ENCODE measurements around the gene DESI2. TPM values are rescaled to one million over a fixed set of nuclear protein-coding genes. Genes with fewer than 3 reads are reported as not detected.

The DESI2 gene
- total and polyA plus RNA-seq, 2 of the 8 experiments (the other 6 are each of a cell fraction or from before 2014, with no cell fraction given), result 54.0 to 110 TPM

DNA sequence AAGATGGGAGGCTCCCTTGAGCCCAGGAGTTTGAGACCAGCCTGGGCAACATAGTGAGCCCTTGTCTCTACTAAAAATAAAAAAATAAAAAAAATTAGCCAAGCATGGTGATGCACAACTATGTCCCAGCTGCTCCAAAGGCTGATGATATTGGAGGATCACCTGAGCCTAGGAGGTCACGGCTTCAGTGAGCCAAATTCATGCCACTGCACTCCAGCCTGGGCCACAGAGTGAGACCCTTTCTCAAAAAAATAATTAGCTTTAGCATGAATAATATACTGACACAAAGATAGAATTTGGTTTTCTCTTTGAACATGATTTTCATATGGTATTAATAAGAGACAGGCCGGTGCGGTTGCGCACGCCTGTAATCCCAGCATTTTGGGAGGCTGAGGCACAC is 88.8 kb downstream of the DESI2 start:
- no peak overlapping the region for H2BK120ac ChIP-seq (replicated peaks; ENCODE audit: low read depth, low read length)
- no peak overlapping the region for H3K23ac ChIP-seq (ENCODE audit: insufficient read length)
- H4K20me1 ChIP-seq (replicated peaks in 1 of 2; ENCODE audit: control insufficient read depth in 1 of 2, insufficient read depth in 2 of 2, low read length in 2 of 2), result no peaks in the 10 kb centered on the region
- no peaks in the 10 kb centered on the region for H3K79me1 ChIP-seq (ENCODE audit: low read depth, low read length)
- H3K56ac ChIP-seq (replicated peaks; ENCODE audit: insufficient read length, low read depth, low read length), result no peak overlapping the region
- no peak overlapping the region for H2BK15ac ChIP-seq (ENCODE audit: low read length)
- H3K4me2 ChIP-seq (ENCODE audit: insufficient read depth in 1 of 2, low read depth in 2 of 2, low read length in 2 of 2), result no peak overlapping the region
- no peak overlapping the region for H2BK20ac ChIP-seq (ENCODE audit: low read length)
- H3K4me1 ChIP-seq (replicated peaks in 1 of 4; ENCODE audit: control insufficient read depth in 3 of 4, insufficient read depth in 4 of 4, low read length in 3 of 4), result peaks cover 0 to 4% (median under 1%) of the 10 kb centered on the region in 4 experiments; a peak in 3 of 7 replicates
- H3K18ac ChIP-seq (ENCODE audit: extremely low read depth, low read length), result no peak overlapping the region
- FAIRE-seq (no peak), DNase-seq (ENCODE audit: low read depth in 1 of 2, low spot score in 2 of 2) (no peak)
- H3K27ac ChIP-seq (ENCODE audit: low read depth, low read length), result no peak overlapping the region
- H2BK12ac ChIP-seq (ENCODE audit: low read depth, low read length), result no peak overlapping the region; the same call in 1 of the 2 replicates
- H2BK5ac ChIP-seq (ENCODE audit: low read depth, low read length), result no peak overlapping the region
- no peaks in the 10 kb centered on the region for H3K36me3 ChIP-seq (ENCODE audit: control insufficient read depth in 2 of 4, insufficient read depth in 4 of 4, low read length in 3 of 4)
- H3K14ac ChIP-seq (ENCODE audit: insufficient read length), result no peak overlapping the region
- 94% methylated on average over 5 of the region's 5 CpGs; no CpG with 5 or more reads in 1 of the 2 experiments for WGBS, 2 experiments (ENCODE audit: extremely low coverage in 1 of 2, insufficient coverage in 1 of 2, insufficient read length in 1 of 2, insufficient replicate concordance in 2 of 2, low coverage in 1 of 2, low lambda C conversion rate in 2 of 2, missing lambda C conversion rate in 1 of 2)
- POLR2A ChIA-PET (ENCODE audit: partially characterized antibody), result interaction anchor here (0.8 to 3.0 kb wide), 3 partner anchors 9 to 74 kb away, joined by 3 to 12 read pairs (median 6); a partner anchor contains a TSS
- no peaks in the 10 kb centered on the region for H3K79me2 ChIP-seq (ENCODE audit: control insufficient read depth in 1 of 2, insufficient read depth in 2 of 2, low read length in 2 of 2)
- no peak overlapping the region for H3K4ac ChIP-seq (replicated peaks; ENCODE audit: insufficient read length, low read depth, low read length)
- no peak overlapping the region for H2AK5ac ChIP-seq (ENCODE audit: low read depth, low read length)
- H4K91ac ChIP-seq (replicated peaks; ENCODE audit: insufficient read length, low read length), result no peak overlapping the region
- H3K9ac ChIP-seq (replicated peaks in 1 of 4; ENCODE audit: extremely low read depth in 1 of 4, low read depth in 3 of 4, low read length in 3 of 4), result no peak overlapping the region
- H3K9me3 ChIP-seq (ENCODE audit: insufficient read depth in 2 of 2, low read depth in 1 of 2, low read length in 1 of 2), result no peaks in the 10 kb centered on the region
- no peak overlapping the region; the same call in 1 of the 2 replicates for H4K8ac ChIP-seq (ENCODE audit: extremely low read depth, insufficient read depth, low read length)
- CTCF ChIA-PET (ENCODE audit: partially characterized antibody), result interaction anchor here (0.7 to 0.9 kb wide), 2 partner anchors 13 to 1146 kb away, joined by 3 read pairs; no protein-coding TSS in a partner anchor
- no peak overlapping the region for H2AFZ ChIP-seq (ENCODE audit: low read length)
- no peaks in the 10 kb centered on the region for H3K23me2 ChIP-seq (ENCODE audit: low read depth, low read length)
- no peak overlapping the region for H4K5ac ChIP-seq (ENCODE audit: insufficient read length, low read depth, low read length)
- no peaks in the 10 kb centered on the region for H3K27me3 ChIP-seq (replicated peaks in 1 of 4; ENCODE audit: control insufficient read depth in 3 of 4, extremely low read depth in 1 of 4, insufficient read depth in 3 of 4, low read length in 3 of 4)
- no peak overlapping the region for H3K4me3 ChIP-seq (ENCODE audit: extremely low read depth in 1 of 4, insufficient read depth in 2 of 4, low read depth in 3 of 4, low read length in 4 of 4)

Data from H1 (cell line).